ENCODE measurements around the gene NUDT7.

DNA sequence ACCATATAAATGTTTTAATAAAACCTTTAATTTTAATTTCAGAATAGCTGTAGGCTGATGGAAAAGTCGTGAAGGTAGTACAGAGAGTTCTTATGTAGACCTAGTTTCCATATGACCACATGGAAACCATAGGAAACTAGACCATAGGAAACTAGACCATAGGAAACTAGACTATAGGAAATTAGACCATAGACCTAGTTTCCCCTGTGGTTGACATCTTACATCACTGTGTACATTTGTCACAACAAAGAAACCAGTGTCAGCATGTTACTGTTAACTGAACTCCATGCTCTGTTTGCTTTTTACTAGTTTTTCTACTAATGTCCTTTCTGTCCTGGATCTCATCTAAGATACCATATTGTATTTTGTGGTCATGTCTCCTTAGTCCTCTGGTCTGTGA lies 14.6 kb downstream of the NUDT7 start:
- TF ChIP-seq, protein P1, sequence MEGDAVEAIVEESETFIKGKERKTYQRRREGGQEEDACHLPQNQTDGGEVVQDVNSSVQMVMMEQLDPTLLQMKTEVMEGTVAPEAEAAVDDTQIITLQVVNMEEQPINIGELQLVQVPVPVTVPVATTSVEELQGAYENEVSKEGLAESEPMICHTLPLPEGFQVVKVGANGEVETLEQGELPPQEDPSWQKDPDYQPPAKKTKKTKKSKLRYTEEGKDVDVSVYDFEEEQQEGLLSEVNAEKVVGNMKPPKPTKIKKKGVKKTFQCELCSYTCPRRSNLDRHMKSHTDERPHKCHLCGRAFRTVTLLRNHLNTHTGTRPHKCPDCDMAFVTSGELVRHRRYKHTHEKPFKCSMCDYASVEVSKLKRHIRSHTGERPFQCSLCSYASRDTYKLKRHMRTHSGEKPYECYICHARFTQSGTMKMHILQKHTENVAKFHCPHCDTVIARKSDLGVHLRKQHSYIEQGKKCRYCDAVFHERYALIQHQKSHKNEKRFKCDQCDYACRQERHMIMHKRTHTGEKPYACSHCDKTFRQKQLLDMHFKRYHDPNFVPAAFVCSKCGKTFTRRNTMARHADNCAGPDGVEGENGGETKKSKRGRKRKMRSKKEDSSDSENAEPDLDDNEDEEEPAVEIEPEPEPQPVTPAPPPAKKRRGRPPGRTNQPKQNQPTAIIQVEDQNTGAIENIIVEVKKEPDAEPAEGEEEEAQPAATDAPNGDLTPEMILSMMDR (IDR thresholded peaks at IDR 0.05): no peak
- no peak for TF ChIP-seq ZFX (IDR thresholded peaks at IDR 0.05; ENCODE audit: borderline replicate concordance)

Data from 22Rv1 (cell line).